Right atrium auricular region (tissue), 2 donors: ENCODE measurements around the gene SNX20. TPM values are rescaled to one million over a fixed set of nuclear protein-coding genes. Genes with fewer than 3 reads are reported as not detected.

Experiments used
- DNase-seq: peaks from one replicate; pipeline ENCODE4 v3.0.0-alpha.2; 2019; ENCODE audit warnings: low spot score
- H3K27ac ChIP-seq, 2 donors: fragments of 200-600 bp; sonication (generic); 1 replicate in 1 of 2; 2 replicates in 1 of 2; pipeline ENCODE4 v1.5.1; 2016 to 2019
- H3K27me3 ChIP-seq, 2 donors: fragments of 200-600 bp; sonication (generic); one replicate each; pipeline versions ENCODE4 v1.5.1 to v1.6.0; 2017 to 2019
- H3K36me3 ChIP-seq: fragments of 200-600 bp; sonication (generic); one replicate; pipeline ENCODE4 v1.5.1; 2016
- H3K4me1 ChIP-seq, 2 donors: fragments of 200-600 bp; sonication (generic); one replicate each; pipeline versions ENCODE4 v1.5.1 to v1.6.0; 2017 to 2019
- H3K4me3 ChIP-seq, 2 donors: fragments of 200-600 bp; sonication (generic); 1 replicate in 1 of 2; 2 replicates in 1 of 2; pipeline ENCODE4 v1.5.1; 2017 to 2019; ENCODE audit warnings: mild to moderate bottlenecking in 1 of 2, moderate library complexity in 1 of 2
- H3K9me3 ChIP-seq, 2 donors: fragments of 200-600 bp; sonication (generic); one replicate each; pipeline ENCODE4 v1.5.1; 2019
- total RNA-seq, 2 donors: library from RNA; depleted of rRNA; stranded (reverse); fragments of >200 nt; gene quantifications; one replicate each; pipeline ENCODE4 v1.1.0, GENCODE V29; 2016
- TF ChIP-seq, protein P1 (sequence below), 2 donors: fragments of 200-600 bp; sonication (generic); IDR thresholded peaks; one replicate each; pipeline ENCODE4 v1.5.1; 2019; ENCODE audit warnings: antibody characterized with exemption in 2 of 2

The SNX20 gene
- total RNA-seq, 2 donors from 2014 or later: 0.89 to 1.9 TPM

GRCh38 chr16:50719401-50720337, 38.6 kb upstream of the SNX20 start:
- Histone ChIP-seq H3K36me3 (no peaks in the 10 kb centered on the region), H3K4me3 (no peak overlapping the region), H3K27me3 (no peaks in the 10 kb centered on the region), H3K4me1 (no peaks in the 10 kb centered on the region), H3K27ac (no peak overlapping the region), H3K9me3 (no peaks in the 10 kb centered on the region)
- no peak for DNase-seq
- TF ChIP-seq, protein P1, sequence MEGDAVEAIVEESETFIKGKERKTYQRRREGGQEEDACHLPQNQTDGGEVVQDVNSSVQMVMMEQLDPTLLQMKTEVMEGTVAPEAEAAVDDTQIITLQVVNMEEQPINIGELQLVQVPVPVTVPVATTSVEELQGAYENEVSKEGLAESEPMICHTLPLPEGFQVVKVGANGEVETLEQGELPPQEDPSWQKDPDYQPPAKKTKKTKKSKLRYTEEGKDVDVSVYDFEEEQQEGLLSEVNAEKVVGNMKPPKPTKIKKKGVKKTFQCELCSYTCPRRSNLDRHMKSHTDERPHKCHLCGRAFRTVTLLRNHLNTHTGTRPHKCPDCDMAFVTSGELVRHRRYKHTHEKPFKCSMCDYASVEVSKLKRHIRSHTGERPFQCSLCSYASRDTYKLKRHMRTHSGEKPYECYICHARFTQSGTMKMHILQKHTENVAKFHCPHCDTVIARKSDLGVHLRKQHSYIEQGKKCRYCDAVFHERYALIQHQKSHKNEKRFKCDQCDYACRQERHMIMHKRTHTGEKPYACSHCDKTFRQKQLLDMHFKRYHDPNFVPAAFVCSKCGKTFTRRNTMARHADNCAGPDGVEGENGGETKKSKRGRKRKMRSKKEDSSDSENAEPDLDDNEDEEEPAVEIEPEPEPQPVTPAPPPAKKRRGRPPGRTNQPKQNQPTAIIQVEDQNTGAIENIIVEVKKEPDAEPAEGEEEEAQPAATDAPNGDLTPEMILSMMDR (IDR thresholded peaks at IDR 0.05): no peak

GRCh38 chr16:50718761-50719400, 37.8 kb upstream of the SNX20 start:
- Histone ChIP-seq H3K27ac (no peak overlapping the region), H3K4me3 (no peak overlapping the region), H3K27me3 (no peaks in the 10 kb centered on the region), H3K36me3 (no peaks in the 10 kb centered on the region), H3K4me1 (no peaks in the 10 kb centered on the region), H3K9me3 (no peaks in the 10 kb centered on the region)
- TF ChIP-seq, protein P1 (IDR thresholded peaks at IDR 0.05): no peak
- no peak for DNase-seq

DNA sequence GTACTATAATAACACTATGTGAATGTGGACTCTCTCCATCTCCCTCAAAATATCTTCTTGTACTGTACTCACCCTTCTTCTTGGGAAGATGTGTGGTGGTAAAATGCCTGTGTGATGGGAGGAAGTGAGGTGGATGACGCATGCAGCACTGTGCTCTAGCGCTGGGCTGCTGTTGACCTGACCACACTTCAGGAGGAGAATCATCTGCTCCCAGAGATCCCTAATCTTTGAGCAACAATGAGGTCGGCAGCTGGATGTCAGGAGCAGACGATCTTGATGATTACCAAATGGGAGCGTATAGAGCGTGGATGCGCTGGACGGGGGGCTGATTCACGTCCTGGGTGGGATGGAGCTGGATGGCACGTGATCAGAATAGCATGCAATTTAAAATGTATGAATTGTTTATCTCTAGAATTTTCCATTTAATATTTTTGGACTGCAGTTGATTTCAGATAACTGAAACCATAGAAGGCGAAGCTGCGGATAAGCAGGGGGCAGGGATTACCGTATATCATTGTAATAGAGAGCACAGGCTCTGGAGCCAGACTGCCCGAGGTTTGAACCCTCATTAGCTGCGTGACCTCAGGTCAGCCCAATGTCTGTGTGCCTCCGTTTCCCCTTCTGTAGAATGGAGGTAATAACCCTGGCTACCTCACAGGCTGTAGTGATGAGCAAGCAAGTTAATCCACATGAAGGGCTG, 37.1 kb upstream of the SNX20 start:
- no peak overlapping the region for H3K4me3 ChIP-seq
- H3K27me3 ChIP-seq: no peaks in the 10 kb centered on the region
- TF ChIP-seq, protein P1 (IDR thresholded peaks at IDR 0.05): no peak
- no peaks in the 10 kb centered on the region for H3K9me3 ChIP-seq
- no peak for DNase-seq
- no peaks in the 10 kb centered on the region for H3K36me3 ChIP-seq
- no peaks in the 10 kb centered on the region for H3K4me1 ChIP-seq
- no peak overlapping the region for H3K27ac ChIP-seq

DNA sequence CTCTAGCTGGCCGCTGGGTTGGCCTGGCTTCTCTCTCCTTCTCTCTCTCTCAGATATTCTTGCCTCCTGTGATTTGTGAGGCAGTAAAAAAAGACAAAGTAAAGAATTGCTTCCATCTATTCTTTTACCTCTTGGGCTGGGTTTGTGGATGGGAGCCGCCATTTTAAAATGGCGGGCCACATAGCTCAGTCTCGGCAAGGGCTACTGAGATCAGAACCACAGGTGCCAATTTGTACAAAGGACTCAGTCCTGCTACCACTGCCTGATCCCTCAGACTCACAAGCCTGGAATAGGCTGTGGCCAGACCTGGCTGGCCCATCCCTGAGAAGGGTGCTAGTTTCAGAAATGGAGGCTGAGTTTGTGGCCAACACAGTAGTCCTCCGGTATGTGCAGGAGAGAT, 36.4 kb upstream of the SNX20 start:
- Histone ChIP-seq H3K36me3 (no peaks in the 10 kb centered on the region), H3K9me3 (no peaks in the 10 kb centered on the region), H3K27ac (no peak overlapping the region), H3K4me1 (no peaks in the 10 kb centered on the region), H3K27me3 (no peaks in the 10 kb centered on the region), H3K4me3 (no peak overlapping the region)
- DNase-seq: no peak
- TF ChIP-seq, protein P1 (IDR thresholded peaks at IDR 0.05): no peak

DNA sequence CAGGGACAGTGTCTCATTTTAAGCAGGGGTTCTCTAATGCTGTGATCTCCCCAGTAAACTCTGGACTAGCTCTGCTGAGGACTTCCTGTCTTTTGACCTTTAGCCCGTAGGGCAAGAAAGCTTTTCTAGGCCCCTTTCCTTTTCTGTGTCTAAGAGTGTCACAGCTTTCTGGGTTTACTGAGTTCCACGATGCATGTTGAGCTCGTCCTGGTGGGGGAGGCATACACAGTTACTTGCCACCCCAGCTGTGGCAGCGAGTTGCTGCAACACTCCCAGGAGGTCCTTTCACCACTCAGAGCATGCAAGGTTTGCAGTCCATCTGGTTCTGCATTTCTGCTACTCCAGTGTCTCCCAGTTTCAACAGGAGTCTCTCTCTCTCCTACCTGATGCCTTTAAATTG, 36.0 kb upstream of the SNX20 start:
- no peaks in the 10 kb centered on the region for H3K36me3 ChIP-seq
- no peak for DNase-seq
- no peaks in the 10 kb centered on the region for H3K4me1 ChIP-seq
- H3K9me3 ChIP-seq: no peaks in the 10 kb centered on the region
- TF ChIP-seq, protein P1 (IDR thresholded peaks at IDR 0.05): no peak
- no peak overlapping the region for H3K27ac ChIP-seq
- no peak overlapping the region for H3K4me3 ChIP-seq
- no peaks in the 10 kb centered on the region for H3K27me3 ChIP-seq
